Measurements from ENCODE around the gene POLR1G.

POLR1G gene

GRCh38 chr19:45446295-45446694 is 39.9 kb downstream of the POLR1G start:
- DNase-seq, result peak; percentile 43

GRCh38 chr19:45446944-45447343 is 40.5 kb downstream of the POLR1G start:
- DNase-seq, result no peak

GRCh38 chr19:45448425-45448756 is 41.9 kb downstream of the POLR1G start:
- no peak for DNase-seq

- no peak for DNase-seq
Observed at GRCh38 chr19:45448887-45449299, 42.4 kb downstream of the POLR1G start.

GRCh38 chr19:45450012-45450333 is 43.5 kb downstream of the POLR1G start:
- DNase-seq, result no peak

- DNase-seq, result peak; percentile 77
Observed at GRCh38 chr19:45451131-45451849, 44.8 kb downstream of the POLR1G start.

- DNase-seq, result no peak
Observed at GRCh38 chr19:45451850-45452387, 45.5 kb downstream of the POLR1G start.

- DNase-seq, result peak; percentile 99
Observed at GRCh38 chr19:45455707-45456499, 49.5 kb downstream of the POLR1G start.

GRCh38 chr19:45456500-45456815 is 50.0 kb downstream of the POLR1G start:
- no peak for DNase-seq

- DNase-seq, result no peak
Observed at GRCh38 chr19:45457776-45458175, 51.3 kb downstream of the POLR1G start.

Measured in fibroblast of skin of abdomen (primary cell).